ENCODE data around the gene TSPOAP1.

GRCh38 chr17:58340405-58340876, 11.8 kb upstream of the TSPOAP1 start:
- no peak for TF ChIP-seq CTCF (conservative IDR thresholded peaks at IDR 0.05; ENCODE audit: low read depth, low read length)
- no peak for TF ChIP-seq EZH2 (IDR thresholded peaks at IDR 0.05; ENCODE audit: low read length, unreplicated experiment)

Measured in PC-3 (cell line).